HG03432 (cell line): ENCODE measurements around the gene ALDH4A1.
"Not testable (repeated sequence)": the region's sequence is repeated elsewhere in the genome, so short reads cannot be mapped to it uniquely, and the experiment has no call there.

Experiments
- ATAC-seq: cut with Tn5 transposase; IDR thresholded peaks from one replicate; pipeline ENCODE4 v1.9.1; 2021; ENCODE audit warnings: mild to moderate bottlenecking, moderate library complexity; ENCODE audit not compliant: unreplicated experiment

ALDH4A1 gene

DNA sequence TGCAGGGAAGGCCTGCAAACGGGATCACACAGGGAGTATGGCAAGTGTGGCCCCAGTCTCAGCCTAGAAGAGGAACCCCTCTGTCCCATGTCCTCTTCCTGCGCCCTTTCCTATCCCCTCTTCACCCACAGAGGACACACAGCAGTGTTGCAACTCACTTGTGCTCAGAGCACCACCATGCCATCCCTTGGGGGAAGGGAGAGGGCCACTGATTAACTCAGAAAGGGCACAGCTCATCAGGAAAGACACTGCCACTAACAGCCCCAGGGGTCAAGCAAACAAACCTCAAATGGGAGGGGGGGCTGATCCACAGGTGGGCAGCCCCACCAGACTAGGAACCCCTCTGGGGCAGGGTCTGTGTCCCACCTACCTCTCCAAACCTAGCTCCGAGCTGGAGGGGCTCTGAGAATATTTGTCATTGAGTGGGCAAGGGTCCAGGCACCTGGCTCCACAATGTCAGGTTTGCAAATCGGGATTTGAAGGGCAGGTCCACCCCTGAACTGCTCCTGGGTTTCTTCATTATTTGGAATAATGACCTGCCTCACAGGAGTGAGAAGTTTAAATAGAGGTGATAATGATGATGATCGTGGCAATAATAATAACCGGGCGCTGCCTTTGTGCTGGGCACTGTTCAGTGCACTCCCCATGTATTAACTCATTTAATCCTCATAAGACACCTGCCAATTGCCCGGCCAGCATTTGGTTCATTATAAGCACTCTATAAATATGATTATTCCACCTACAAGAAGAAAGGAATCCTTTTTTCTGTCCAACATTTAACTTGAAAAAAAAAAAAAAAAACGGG is 1.0 kb downstream of the ALDH4A1 start:
- no peak for ATAC-seq

GRCh38 chr1:18900303-18900841 is 2.0 kb downstream of the ALDH4A1 start:
- no peak for ATAC-seq

DNA sequence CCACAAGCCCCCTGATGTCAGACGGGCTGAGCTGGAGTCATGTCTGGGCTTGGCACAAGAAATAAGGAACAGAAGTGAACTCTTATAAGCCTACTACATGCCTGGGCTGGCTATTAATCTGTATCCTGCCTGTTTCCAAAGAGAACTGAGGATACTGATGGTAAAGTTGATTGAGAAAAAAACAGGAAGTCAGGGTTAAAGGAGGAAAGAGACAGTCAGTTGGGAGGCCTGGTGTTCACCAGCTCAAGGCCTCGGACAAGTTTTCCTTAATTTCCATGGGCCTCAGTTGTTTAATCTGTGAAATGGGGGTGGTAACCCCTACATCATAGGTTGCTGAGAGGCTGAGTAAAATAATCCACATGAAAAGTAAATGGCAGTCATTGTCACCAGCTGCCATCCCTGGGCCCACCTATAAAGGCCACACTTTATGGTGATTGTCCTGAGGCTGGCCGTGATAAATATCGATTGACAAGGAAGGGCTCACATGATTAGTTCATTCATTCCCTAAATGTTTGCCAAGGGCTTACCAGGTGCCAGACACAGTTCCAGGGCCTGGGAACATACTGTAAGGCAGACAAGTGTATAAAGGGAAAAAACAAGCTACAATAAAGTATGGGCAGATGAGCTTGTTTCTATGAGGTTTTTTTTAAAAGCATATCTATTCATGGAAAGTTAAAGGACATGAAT is 2.8 kb downstream of the ALDH4A1 start:
- no peak for ATAC-seq

DNA sequence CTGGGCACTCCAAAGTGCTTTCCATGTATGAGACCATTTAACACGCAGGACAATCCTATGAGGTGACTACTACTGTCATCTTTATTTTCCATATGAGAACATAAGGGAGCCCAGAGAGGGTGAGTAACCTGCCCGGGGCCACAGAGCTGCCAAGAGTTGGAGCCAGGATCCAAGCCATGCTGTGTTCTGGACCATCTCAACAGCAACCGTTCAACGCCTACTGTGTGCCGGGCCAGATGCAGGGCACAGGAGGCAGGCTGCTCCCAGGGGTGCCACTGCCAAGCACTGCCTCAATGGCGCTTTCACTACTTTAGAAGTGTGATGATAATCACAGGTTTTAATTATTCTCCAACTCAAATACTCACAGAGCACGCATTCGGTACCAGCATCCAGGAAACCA is 3.8 kb downstream of the ALDH4A1 start:
- no peak for ATAC-seq

DNA sequence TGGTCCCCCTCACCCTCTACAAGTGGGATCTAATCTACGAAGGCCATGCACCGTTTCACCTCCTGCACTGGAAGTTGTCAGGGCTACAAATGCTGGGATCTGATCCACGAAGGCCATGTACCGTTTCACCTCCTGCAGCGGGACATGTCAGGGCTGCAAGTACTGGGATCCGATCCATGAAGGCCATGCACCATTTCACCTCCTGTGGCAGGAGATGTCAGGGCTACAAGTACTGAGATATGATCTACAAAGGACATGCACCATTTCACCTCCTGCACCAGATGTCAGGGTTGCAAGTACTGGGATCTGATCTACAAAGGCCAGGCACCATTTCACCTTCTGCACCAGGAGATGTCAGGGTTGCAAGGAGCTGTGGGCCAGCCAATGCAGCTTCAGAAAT is 7.0 kb downstream of the ALDH4A1 start:
- no peak for ATAC-seq

GRCh38 chr1:18893120-18893519 is 9.2 kb downstream of the ALDH4A1 start:
- no peak for ATAC-seq

GRCh38 chr1:18891858-18892257 is 10.5 kb downstream of the ALDH4A1 start:
- not testable (repeated sequence) for ATAC-seq

GRCh38 chr1:18891426-18891780 is 11.0 kb downstream of the ALDH4A1 start:
- ATAC-seq, result no peak

DNA sequence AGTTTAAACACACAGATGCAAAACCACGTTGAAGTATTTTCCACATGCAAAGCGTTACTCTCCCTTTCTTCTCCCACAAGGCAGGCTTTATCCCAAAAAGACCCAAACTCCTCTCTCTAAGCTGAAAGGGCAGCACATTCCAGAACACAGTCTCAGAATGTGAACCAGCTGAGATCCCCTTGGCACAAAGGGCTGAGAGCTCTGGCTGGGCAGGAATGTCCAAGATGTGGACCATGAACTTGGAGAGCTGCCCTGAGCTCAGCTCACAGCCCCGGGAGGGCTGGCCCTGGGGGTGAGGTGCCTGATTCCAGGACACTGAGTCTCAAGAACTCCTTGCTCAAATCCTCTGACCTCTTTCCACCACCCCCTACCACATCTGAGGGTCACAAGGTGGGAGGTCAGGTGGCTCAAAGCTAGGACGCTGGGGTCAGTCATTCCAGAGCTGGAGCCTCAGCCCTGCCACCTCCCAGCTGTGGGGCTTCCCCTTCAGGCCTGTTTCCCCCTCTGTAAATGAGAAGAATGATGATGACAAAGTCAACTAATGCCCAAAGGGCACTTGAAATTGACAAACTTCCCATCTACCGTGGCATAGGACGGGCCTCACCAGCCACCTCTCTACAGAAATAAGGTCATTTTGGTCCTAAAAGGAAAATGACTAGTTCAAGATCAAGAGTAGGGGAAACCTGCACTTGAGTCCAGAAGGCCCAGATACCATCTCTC is 11.5 kb downstream of the ALDH4A1 start:
- no peak for ATAC-seq

GRCh38 chr1:18886003-18886335 is 16.4 kb downstream of the ALDH4A1 start:
- ATAC-seq, result no peak

- no peak for ATAC-seq
Measured at GRCh38 chr1:18885311-18886002, 16.9 kb downstream of the ALDH4A1 start.

GRCh38 chr1:18884727-18885126 is 17.6 kb downstream of the ALDH4A1 start:
- ATAC-seq, result no peak

DNA sequence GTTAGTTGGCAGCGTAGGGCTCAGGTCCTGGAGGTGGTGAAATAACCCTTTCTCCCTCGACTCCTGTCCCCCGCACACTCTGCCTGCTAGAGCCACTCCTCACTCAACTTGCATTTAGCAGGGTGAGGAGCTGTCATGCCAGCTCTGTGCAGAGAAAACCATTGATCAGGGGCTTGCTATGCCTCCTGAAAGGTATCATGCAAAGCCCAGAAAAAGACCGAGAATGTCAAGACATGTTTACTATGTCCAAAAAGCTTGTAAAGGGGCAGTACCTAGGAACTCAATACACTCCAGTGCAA is 18.0 kb downstream of the ALDH4A1 start:
- ATAC-seq, result no peak

- ATAC-seq, result no peak
Measured at GRCh38 chr1:18883636-18884418, 18.5 kb downstream of the ALDH4A1 start.

DNA sequence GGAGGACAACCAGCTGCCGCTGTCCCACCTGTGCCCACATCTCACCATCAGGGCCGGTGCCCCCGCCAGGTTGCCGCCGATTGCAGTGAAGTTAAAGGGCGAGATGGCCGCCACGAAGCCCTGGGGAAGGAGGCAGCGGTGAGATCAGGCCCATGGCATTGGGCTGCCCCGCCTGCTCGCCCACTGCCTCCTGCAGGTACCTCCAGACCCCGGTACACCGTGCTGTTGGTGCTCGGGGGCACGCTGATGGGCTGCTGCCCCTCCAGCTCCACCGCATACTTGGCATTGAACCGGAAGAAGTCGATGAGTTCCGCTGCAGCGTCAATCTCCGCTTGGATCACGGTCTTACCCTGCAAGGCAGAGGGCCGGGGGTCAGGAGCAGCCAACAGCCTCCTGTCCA is 19.3 kb downstream of the ALDH4A1 start:
- ATAC-seq, result no peak

- ATAC-seq, result no peak
Measured at GRCh38 chr1:18882486-18882885, 19.9 kb downstream of the ALDH4A1 start.

- no peak for ATAC-seq
Measured at GRCh38 chr1:18881642-18882431, 20.5 kb downstream of the ALDH4A1 start.

DNA sequence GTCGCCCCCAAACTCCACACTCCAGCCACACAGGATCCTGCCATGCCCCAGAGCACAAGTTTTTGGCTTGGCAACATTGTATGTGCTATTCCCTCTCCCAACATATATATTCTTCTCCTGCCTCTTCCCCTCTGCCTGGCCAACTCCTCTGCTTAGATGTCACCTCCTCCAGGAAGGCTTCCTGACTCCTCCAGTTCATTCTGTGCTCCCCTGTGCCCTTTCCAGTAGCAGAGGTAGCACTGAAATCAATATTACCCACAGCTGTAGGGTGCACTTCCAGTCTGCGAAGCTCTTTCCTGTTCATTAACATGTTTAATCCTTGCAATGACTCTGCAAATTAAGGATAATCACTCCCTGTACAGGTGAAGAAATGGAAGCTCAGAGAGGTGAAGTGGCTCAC is 21.2 kb downstream of the ALDH4A1 start:
- no peak for ATAC-seq

DNA sequence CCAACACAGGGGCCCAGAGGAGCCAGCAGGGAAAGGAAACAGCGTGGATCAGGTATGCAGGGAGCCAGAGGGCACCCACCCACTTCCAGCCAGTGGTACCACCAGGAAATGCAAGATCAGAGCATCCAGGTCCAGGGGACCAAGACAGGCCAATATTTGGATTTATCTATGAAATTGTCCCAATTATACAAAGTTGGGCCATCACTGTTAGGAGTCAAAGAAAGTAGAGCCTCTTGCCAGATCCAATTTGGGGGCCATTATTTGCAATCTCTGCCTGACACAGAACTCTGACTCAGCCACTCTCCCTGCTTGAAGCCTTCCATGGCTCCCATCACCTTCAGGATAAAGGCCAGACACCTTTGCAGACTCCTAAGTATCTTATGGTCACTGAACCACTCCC is 21.8 kb downstream of the ALDH4A1 start:
- no peak for ATAC-seq

DNA sequence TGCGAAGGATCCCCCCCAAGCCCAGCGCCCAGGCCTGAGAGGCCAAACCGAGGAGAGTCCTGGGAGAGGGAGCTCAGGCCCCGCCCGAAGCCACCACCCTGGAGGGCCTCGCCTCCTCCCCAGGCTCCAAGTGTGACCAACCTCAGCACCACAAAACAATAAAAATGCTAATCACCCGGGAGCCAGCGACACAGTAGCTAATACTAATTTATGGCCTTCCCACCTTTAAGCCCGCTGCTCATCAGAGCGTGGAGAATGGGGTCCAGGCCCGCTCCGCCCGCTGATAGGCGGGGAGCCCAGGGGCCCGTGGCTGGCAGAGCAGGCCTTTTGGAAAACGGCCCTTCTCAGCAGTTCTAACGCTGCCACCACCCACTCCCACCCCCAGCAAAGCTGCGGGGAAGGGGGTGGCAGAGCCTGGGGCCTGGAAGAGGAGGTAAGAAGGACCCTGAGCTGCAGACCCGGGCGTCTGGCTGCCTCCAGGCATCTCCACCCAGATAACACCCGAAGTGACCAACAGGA is 22.5 kb downstream of the ALDH4A1 start:
- no peak for ATAC-seq
